GM19099 (cell line): Measurements from ENCODE around the gene MSL1.

Experiments used
- POLR2A ChIP-seq: IDR thresholded peaks from 3 replicates; pipeline ENCODE4 v1.6.1; 2011; ENCODE audit warnings: low read depth; ENCODE audit not compliant: insufficient read length; ENCODE audit errors: extremely low read depth

Gene MSL1, protein sequence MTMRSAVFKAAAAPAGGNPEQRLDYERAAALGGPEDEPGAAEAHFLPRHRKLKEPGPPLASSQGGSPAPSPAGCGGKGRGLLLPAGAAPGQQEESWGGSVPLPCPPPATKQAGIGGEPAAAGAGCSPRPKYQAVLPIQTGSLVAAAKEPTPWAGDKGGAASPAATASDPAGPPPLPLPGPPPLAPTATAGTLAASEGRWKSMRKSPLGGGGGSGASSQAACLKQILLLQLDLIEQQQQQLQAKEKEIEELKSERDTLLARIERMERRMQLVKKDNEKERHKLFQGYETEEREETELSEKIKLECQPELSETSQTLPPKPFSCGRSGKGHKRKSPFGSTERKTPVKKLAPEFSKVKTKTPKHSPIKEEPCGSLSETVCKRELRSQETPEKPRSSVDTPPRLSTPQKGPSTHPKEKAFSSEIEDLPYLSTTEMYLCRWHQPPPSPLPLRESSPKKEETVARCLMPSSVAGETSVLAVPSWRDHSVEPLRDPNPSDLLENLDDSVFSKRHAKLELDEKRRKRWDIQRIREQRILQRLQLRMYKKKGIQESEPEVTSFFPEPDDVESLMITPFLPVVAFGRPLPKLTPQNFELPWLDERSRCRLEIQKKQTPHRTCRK

DNA sequence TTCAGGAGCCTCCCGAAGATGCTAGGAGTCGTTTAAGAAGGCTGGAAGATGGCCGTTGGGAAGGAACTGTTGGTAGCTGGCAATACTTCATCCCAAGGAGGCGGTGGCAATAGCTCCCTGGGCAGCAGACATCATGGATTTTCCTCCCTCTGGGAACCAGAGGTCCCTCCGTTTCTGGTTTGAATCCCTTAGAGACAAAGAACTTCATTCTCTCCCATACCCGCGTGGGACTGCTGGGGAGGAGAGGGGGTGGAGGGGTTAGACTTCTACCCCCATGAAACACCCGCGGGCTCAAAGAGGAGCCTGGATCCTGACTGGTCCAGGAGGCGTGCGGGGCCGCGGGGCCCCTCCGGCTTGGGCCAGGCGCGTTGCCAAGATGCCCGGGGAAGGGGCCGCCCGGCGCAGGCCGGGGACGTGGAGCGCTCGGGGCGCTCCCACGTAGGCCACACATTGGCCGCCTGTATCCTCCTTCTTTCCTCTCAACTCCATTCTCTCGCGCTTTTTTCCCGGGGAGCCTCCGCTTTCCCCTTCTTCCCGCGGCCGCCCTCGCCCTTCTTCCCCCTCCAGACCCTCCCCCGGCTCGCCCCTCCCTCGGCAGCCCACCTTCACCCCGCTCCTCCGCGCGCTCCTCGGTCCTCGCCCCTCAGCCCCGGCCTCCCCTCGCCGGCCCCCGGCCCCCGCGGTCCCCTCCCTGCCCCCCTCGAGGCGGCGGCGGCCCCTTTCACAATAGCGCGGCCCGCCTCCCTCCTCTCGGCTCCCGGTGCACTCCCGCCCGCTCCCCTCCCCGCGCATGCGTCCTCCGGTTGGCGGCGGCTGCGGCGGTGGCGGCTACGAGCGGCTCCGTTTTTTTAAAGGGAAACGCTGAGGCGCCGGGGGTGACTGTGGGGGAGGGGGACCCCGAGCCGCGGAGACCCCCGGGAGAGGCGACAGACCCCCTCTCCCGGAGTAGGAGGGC is at the start of gene MSL1:
MSL1 (plus strand) TSS at position 791 of the 955 bp plus-strand sequence. CDS start 642 bp downstream, outside the sequence.
- peak; percentile 55 for TF ChIP-seq POLR2A

DNA sequence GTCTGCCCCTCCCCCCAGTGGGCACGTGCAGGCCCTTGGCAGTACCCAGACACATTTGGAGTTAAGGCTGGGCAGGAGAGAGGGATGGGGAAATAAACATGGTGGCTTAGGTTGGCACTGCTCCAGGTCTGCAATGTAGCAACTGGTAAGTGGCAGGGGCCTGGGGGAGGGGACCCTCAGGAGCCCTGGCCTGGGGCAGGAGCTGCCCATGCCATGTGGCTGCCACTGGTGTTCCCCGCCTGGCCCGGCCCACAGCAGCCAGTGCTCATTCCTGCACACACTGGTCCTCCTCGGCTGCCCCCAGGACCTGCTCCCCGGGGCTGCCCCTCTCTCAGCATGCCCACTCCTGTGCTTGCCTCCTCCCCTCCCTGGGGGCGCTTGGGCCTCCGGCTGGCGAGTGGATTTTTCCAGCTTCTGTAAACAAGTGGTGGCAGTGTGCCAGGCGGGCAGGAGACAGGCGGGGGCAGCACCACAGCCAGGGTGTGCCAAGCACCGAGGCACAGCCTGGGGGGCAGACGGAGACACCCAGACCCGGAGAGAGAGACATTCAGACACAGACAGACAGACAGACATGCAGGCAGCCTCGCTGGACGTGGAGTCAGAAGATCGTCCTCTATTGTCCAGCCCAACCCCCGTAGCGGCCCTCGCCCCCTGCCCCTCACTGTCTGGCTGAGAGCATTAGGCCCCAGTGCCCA is 49.6 kb upstream of the MSL1 start:
- TF ChIP-seq POLR2A: no peak

DNA sequence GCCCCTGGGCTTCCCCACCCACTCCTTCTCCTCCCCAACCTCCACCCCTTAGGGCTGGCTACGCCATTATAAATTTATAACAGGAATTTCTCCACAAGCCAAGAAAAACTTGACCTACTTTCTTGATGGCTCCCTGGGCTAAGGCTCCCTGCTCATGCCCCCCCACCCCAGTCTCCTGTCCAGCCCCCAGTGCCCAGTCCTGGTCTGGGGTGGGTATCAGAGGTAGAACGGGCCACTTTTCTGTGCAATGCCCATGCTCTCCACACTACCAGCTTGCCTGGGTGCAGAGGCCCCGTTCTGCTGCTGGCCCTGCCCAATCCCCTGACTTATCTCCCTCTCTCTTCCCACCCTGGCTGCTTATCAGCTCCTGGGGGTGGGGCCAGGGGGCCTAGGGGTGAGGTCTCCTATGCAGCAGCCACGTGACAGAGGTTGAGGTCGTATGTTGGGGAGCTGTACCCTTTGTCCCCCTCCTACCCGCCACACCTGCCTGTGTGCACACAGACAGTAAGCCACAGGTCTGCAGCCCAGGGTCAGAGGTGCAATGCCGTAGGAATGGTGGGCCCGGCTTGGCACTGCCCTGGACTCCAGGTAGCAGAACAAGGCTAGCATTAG is 48.9 kb upstream of the MSL1 start:
- TF ChIP-seq POLR2A: no peak

DNA sequence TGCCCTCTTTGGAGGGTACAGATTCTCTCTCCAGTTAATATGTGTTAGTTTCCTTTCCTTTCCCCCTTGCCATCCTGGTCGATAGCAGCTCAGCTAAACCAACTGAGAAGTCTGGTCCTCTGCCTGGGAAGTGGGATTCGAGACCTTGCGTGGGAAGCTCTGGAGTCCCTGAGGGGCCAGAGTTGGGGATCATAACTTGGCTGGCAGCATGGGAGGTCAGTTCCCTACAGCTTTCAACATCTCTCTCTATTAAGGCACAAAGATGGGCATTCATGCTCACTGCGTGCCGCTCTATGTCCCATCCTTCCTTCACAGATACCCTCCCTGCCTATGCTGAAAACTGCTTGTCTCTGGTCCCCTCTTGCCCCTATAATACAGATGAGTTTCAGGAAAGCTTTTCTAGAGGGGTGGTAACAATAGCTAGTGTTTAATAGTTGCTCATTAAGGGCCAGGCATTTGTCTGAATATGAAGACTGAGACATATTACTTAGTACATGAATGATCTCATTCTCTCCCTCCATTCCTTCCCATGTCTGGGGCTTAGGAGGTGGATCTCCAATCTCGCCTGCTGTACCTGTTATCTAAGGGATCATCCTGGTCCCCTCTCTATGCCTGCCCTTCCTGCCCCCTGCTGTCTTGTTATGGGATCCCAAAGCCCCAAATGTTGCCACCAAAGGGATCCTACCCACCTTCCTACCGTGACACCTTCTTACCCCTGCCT is 48.2 kb upstream of the MSL1 start:
- no peak for TF ChIP-seq POLR2A

DNA sequence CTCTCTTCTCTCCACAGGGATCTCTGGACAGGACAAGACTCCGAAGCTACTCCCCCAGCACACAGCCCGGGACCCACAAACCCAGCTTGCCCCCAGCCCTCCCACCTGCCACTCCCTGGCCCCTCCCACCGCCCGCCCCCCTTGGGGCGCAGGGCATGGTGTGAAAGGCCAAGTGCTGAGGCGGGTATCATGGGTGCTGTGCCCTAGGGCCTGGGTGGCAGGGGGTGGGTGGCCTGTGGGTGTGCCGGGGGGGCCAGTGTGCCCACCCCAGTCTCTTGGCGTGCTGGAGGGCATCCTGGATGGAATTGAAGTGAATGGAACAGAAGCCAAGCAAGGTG is 47.6 kb upstream of the MSL1 start:
- TF ChIP-seq POLR2A: no peak

DNA sequence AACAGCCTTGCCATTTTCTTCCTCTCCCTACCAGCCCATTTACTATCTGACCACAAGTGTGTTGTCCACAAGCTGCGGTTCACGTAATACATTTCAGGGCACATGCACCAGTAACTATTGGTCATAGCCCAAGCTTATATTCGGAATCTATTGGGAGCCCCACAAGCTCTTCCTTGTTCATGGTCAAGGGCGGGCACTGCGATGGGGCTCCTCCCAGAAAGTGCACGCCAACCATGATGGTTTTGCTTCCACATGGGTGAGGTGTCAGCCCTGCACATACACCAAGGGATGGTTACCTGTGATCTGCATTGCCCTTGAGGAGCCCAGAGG is 46.9 kb upstream of the MSL1 start:
- TF ChIP-seq POLR2A: no peak

DNA sequence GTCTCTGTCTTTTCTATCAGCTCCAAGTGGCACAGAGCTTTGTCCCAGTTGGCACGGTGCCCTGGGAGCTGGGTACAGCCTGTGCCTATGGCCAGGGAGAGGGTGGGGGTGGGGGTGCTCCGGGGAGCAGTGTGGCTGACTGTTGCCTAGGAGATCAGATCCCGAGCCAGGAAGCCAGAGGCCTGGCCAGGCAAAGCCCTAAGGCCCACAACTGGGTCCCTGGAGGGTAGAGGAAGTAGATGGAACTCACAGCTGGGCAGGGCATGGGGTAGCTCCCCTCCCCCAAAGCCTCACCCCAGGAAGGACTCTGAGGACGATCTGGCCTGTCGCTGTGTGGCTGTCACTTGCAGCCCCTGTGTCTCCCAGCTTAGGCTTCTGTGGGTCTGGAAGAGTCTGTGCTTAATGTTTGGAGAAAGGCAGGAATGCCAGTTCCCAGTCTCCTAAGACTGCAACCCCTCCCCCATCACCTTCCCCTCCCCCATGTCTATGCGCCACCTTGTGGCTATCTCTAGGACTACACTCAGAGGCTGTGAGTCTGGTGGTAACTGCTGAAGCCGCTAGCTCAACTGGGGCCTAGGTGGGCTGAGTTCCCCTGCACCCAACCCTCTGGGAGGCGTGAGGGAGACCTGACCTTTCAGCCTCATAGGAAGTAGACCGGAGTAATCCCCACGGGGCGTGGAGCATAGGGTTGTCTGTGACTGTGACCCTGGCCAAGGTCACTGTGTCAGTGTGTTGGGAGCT is 46.4 kb upstream of the MSL1 start:
- TF ChIP-seq POLR2A: no peak

DNA sequence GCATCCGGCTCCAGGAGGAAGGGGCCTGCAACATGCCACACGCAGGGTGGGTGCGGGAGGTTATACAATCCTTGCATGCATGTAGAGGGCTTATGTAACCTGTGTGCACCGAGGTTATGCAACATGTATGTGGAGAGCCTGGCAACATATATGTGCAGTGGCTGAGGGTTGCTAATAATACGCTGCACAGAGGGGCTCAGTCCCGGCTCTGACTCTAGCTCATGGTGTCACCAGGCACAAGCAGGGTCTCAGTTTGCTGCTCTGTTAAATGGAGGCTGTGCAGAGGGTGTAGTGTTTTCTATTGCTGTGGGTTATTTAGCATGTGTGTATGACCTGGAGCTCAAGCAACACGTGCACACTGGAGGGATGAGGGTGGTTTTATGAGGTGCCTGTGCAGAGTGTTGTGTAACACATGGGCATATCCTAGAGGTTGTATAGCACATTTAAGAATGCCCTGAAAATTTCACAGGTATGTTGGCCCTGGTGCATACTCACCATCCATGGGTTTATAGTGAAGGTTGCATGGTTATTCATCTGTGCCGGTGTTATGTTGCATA is 45.8 kb upstream of the MSL1 start:
- TF ChIP-seq POLR2A: no peak

DNA sequence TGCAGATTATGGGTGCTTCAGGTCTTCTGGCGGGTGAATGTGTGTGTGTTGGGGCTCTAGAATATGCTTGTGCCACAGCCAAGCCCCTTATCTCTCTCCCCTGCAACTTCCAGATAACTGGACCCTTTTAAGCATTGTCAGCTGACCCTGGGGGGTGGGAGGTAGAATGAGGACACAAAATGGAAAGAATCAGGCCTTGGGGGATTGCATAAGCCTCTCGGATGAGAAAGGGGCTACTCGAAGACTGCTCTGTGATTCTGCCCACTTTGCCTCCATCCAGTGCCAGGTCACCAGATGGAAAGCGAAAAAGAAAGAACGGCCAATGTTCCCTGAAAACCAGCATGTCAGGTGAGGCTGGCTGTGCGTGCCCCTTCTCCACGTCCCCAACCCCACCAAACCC is 45.2 kb upstream of the MSL1 start:
- no peak for TF ChIP-seq POLR2A

DNA sequence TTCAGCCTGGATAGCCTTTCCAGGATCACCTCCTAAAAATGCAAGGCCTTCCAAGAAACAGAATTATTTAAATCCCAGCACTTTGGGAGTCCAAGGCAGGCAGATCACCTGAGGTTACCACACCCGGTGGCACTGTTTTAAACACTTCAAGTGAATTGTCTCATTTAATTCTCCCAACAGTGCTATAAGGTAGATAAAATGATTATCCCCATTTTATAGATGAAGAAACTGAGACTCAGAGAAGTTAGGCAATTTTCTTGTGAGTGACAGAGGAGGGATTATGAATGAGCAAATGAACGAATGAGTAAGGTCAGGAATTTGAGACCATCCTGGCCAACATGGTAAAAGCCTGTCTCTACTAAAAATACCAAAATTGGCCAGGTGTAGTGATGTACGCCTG is 42.2 kb upstream of the MSL1 start:
- no peak for TF ChIP-seq POLR2A

DNA sequence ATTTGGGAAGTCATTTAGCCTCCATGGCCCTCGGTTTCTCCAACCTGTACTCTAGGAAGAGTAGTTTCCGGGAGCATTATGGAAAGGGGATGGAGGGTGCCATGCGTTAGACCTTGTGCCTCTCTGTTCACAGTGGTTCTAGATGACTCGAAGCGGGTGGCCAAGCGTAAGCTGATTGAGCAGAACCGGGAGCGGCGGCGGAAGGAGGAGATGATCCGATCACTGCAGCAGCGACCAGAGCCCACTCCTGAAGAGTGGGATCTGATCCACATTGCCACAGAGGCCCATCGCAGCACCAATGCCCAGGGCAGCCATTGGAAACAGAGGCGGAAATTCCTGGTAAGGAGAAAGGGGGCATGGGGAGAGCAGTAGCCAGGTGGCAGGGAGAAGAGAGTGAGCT is 37.3 kb upstream of the MSL1 start:
- TF ChIP-seq POLR2A: no peak

DNA sequence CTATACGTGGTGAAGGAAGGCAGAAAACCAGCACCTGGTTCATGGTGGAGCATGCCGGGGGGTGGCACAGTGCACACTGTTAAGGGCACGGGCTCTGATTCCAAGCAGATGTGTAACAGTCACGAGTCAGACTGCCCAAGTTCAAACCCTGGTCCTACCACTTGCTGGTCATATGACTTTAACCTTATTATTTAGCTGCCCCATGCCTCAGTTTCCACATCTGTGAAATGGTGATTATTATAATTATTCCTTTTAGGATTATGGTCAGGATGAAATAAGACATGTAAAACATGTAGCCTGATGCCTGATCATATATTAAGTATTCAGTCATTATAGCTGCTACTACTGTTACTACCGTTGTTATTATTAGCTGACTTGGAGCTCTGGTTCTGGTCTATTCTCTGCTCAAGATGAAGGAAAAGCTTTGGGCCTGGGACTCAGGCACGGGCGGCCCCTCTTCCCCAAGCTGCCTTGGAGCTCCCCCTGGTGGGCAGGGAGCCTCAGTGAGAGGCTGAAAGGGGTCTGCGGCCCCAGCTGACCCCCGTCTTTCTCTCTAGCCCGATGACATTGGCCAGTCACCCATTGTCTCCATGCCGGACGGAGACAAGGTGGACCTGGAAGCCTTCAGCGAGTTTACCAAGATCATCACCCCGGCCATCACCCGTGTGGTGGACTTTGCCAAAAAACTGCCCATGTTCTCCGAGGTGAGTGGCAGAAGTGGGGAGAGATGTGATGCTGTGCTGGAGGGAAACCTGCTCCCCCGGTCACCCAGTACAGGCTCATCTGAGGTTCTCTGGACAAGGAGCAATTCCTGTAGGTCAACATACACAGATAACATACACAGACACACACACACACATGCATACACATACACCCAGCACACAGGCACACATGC is 35.4 kb upstream of the MSL1 start:
- TF ChIP-seq POLR2A: no peak
